ENCODE results near the gene FAM107B. TPM values are rescaled to one million over a fixed set of nuclear protein-coding genes. Genes with fewer than 3 reads are reported as not detected.
"Not testable (repeated sequence)": the region's sequence is repeated elsewhere in the genome, so short reads cannot be mapped to it uniquely, and the experiment has no call there.

FAM107B gene
- total RNA-seq, 1 experiment from 2014 or later = 144 TPM

- peaks cover 77% of the 10 kb centered on the region for H3F3A ChIP-seq (ENCODE audit: insufficient read depth, low read depth)
- no TSS peak for BruUV-seq (replicated peaks)
- H4K20me1 ChIP-seq (ENCODE audit: insufficient read depth) = peaks cover 15% of the 10 kb centered on the region
- peak overlapping the region; percentile 17; the same call in 1 of the 2 replicates for H3K4me3 ChIP-seq
- TF ChIP-seq EZH2 (IDR thresholded peaks at IDR 0.05; ENCODE audit: low read depth) = no peak
- no peak for TF ChIP-seq CTCF (conservative IDR thresholded peaks at IDR 0.05)
- H3K36me3 ChIP-seq (ENCODE audit: low read depth) = peaks cover 34% of the 10 kb centered on the region
- H3K27ac ChIP-seq = peak overlapping the region; percentile 81
- H3K79me2 ChIP-seq (ENCODE audit: low read depth) = peaks cover 95% of the 10 kb centered on the region
- intact Hi-C loops (cut with micrococcal nuclease; ENCODE audit: unreplicated experiment) = loop anchor here (1.0 to 2.0 kb wide), 2 partner anchors 14 to 56 kb away; no protein-coding TSS in a partner anchor
- no peaks in the 10 kb centered on the region for H3K9me3 ChIP-seq (ENCODE audit: insufficient read depth, low read depth)
- H3K27me3 ChIP-seq (ENCODE audit: insufficient read depth, low read depth) = no peaks in the 10 kb centered on the region
- H3K4me2 ChIP-seq = peak overlapping the region; percentile 62
- no peak overlapping the region for H2AFZ ChIP-seq
- POLR2A ChIA-PET (ENCODE audit: unreplicated experiment) = interaction anchor here (0.7 kb wide), 1 partner anchor 230 kb away, joined by 5 read pairs; no protein-coding TSS in a partner anchor
- CTCF ChIA-PET = interaction anchor here (0.6 kb wide), 1 partner anchor 89 kb away, joined by 3 read pairs; no protein-coding TSS in a partner anchor
- DNase-seq = no peak
- H3K4me1 ChIP-seq (replicated peaks; ENCODE audit: insufficient read depth) = peaks cover 91% of the 10 kb centered on the region
- no peaks in the 10 kb centered on the region for H3K9me2 ChIP-seq (ENCODE audit: insufficient read depth)
Measured at GRCh38 chr10:14592566-14592965, 182.1 kb downstream of the FAM107B start.

- H2AFZ ChIP-seq = no peak overlapping the region
- POLR2A ChIA-PET (ENCODE audit: unreplicated experiment) = no interaction called here
- CTCF ChIA-PET = interaction anchor here (0.6 kb wide), 1 partner anchor 89 kb away, joined by 3 read pairs; no protein-coding TSS in a partner anchor
- peak; percentile 70 to 89 for DNase-seq
- H3K79me2 ChIP-seq (ENCODE audit: low read depth) = peaks cover 95% of the 10 kb centered on the region
- H3K27ac ChIP-seq = peak overlapping the region; percentile 81
- H3K9me2 ChIP-seq (ENCODE audit: insufficient read depth) = no peaks in the 10 kb centered on the region
- H3K4me1 ChIP-seq (replicated peaks; ENCODE audit: insufficient read depth) = peaks cover 91% of the 10 kb centered on the region
- H3K4me3 ChIP-seq = 0 out of 2 replicates have a peak overlapping the region, but pooled peaks have one; percentile 17
- no peaks in the 10 kb centered on the region for H3K9me3 ChIP-seq (ENCODE audit: insufficient read depth, low read depth)
- H3F3A ChIP-seq (ENCODE audit: insufficient read depth, low read depth) = peaks cover 82% of the 10 kb centered on the region
- intact Hi-C loops (cut with micrococcal nuclease; ENCODE audit: unreplicated experiment) = loop anchor here (1.0 to 2.0 kb wide), 2 partner anchors 14 to 55 kb away; no protein-coding TSS in a partner anchor
- H3K27me3 ChIP-seq (ENCODE audit: insufficient read depth, low read depth) = no peaks in the 10 kb centered on the region
- H4K20me1 ChIP-seq (ENCODE audit: insufficient read depth) = peaks cover 10% of the 10 kb centered on the region
- H3K4me2 ChIP-seq = peak overlapping the region; percentile 62
- BruUV-seq (replicated peaks) = no TSS peak
- no peak for TF ChIP-seq EZH2 (IDR thresholded peaks at IDR 0.05; ENCODE audit: low read depth)
- no peak for TF ChIP-seq CTCF (conservative IDR thresholded peaks at IDR 0.05)
- peaks cover 38% of the 10 kb centered on the region for H3K36me3 ChIP-seq (ENCODE audit: low read depth)
Measured at GRCh38 chr10:14592026-14592425, 182.7 kb downstream of the FAM107B start.

GRCh38 chr10:14588938-14589294 is 185.8 kb downstream of the FAM107B start:
- ChIA-PET CTCF (interaction anchor here (0.7 kb wide), 1 partner anchor 189 kb away, joined by 7 read pairs; no protein-coding TSS in a partner anchor), POLR2A (ENCODE audit: unreplicated experiment) (interaction anchor here (0.6 kb wide), 1 partner anchor 251 kb away, joined by 7 read pairs; no protein-coding TSS in a partner anchor)
- not testable (repeated sequence) for H4K20me1 ChIP-seq (ENCODE audit: insufficient read depth); BruUV-seq (replicated peaks); DNase-seq; H3K9me3 ChIP-seq (ENCODE audit: insufficient read depth, low read depth); H2AFZ ChIP-seq; H3K27me3 ChIP-seq (ENCODE audit: insufficient read depth, low read depth); H3K9me2 ChIP-seq (ENCODE audit: insufficient read depth)
- peaks cover 77% of the 10 kb centered on the region for H3F3A ChIP-seq (ENCODE audit: insufficient read depth, low read depth)
- H3K4me1 ChIP-seq (replicated peaks; ENCODE audit: insufficient read depth) = peaks cover 86% of the 10 kb centered on the region
- peak overlapping the region; percentile 97 for H3K27ac ChIP-seq
- peak overlapping the region; percentile 25; the same call in 1 of the 2 replicates for H3K4me3 ChIP-seq
- H3K79me2 ChIP-seq (ENCODE audit: low read depth) = peaks cover 95% of the 10 kb centered on the region
- intact Hi-C loops (cut with micrococcal nuclease; ENCODE audit: unreplicated experiment) = loop anchor here (1.0 to 5.0 kb wide), 2 partner anchors 11 to 37 kb away; no protein-coding TSS in a partner anchor
- peak overlapping the region; percentile 73 for H3K4me2 ChIP-seq
- H3K36me3 ChIP-seq (ENCODE audit: low read depth) = peaks cover 48% of the 10 kb centered on the region

All from PC-9 (cell line).